ENCODE results near the gene SIGLEC15.
"Not testable (repeated sequence)": the region's sequence is repeated elsewhere in the genome, so short reads cannot be mapped to it uniquely, and the experiment has no call there.

Gene SIGLEC15

DNA sequence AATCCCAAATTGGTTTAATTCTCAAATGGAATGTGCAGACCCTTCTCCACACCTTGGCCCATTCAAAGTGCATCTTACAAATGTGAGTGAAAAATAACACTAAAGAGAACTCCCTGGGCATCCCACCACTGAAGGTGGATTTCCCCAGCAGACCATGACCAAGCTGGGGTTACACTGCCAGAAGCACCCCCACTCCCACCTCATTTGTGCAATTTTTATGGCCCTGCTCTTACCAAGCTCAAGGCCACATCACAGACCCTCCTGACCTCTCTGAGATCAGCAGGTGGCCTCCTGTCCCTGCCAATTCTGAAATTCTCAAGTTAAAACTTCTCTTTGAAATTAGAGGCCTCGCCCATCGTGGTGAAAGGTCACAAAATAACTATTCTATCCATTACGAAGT is 21.6 kb downstream of the SIGLEC15 start:
- DNase-seq: no peak

DNA sequence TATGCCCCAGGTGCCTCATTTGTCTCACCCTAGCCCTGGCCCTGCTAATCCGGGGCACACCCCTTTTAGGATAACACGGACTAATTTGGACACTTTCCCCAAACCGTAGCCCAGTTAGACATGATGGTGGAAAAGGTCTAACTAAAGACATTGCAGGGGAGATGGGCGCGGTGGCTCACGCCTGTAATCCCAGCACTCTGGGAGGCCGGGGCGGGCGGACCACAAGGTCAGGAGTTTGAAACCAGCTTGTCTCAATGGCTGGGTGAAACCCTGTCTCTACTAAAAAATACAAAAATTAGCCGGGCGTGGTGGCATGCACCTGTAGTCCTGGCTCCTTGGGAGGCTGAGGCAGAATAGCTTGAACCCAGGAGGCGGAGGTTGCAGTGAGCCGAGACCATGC is 23.2 kb downstream of the SIGLEC15 start:
- DNase-seq: not testable (repeated sequence)

- DNase-seq: no peak
Measured at GRCh38 chr18:45849529-45849928, 24.1 kb downstream of the SIGLEC15 start.

GRCh38 chr18:45850021-45850420 is 24.5 kb downstream of the SIGLEC15 start:
- DNase-seq: peak in 1 of 2 experiments; percentile 8

- DNase-seq: no peak
Measured at GRCh38 chr18:45851161-45851925, 25.9 kb downstream of the SIGLEC15 start.

DNA sequence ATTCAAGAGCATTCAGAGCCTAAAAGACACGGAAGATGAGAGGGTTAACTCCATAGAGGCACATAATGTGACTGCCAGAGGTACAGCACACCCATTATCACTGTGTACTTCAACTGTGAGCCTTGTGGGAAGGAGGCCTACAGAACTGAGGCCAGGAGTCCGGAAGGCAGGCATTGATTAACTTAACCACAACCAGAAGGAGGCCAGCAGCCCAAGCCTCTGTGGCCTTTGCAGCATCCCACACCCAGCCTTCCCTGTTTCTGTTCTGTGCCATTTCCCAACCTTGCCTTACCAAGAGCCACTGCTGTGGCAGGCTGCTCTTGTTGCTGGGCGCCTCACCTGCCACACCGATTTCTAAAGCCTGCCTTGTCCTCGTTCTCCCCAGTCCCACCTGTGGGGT is 27.2 kb downstream of the SIGLEC15 start:
- no peak for DNase-seq

DNA sequence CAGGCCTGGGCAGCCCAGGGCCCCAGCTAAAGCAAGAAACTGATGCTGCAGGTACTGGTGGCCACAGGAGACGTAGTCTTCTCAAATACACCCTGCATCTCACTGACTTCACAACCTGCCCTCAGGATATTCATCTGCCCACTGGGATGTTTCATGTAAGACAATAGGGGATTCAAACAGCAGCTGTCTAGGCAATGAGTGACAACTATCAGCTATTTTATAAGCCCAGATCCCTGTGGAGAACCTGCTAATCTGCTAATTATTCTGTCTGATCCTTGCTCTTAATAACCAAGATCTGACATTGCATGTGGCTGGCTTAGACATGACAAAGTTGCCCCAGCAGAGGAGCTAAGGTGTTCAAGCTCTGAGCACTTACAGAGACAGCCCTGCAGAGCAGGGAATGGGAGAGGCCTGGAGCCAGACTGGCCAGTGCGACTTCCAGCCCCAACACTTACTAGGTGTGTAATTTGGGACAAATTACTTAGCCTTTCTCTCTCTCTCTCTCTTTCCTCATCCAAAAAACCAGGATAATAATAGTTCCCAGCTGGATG is 28.6 kb downstream of the SIGLEC15 start:
- no peak for DNase-seq

- DNase-seq: no peak
Measured at GRCh38 chr18:45856531-45856930, 31.1 kb downstream of the SIGLEC15 start.

- DNase-seq: no peak
Measured at GRCh38 chr18:45859334-45859733, 33.9 kb downstream of the SIGLEC15 start.

DNA sequence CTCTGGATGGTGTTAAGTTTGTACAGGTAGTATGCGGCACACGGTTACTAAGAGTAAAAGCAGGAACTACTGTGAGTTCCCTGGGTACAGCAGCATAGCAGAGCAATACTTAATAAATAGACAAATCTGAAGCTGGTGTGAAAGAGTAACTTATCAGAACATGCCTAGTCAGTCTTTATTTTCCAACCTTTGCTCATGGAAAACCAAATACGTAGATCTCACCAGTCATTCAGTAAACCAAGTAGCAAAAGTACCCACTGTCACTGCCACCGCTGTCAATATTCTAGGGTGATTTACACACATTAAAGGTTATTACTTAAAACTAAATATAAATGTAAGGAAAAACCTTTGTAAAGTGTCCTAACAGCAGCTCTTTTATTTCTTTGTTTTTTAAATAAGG is 35.0 kb downstream of the SIGLEC15 start:
- DNase-seq: no peak

DNA sequence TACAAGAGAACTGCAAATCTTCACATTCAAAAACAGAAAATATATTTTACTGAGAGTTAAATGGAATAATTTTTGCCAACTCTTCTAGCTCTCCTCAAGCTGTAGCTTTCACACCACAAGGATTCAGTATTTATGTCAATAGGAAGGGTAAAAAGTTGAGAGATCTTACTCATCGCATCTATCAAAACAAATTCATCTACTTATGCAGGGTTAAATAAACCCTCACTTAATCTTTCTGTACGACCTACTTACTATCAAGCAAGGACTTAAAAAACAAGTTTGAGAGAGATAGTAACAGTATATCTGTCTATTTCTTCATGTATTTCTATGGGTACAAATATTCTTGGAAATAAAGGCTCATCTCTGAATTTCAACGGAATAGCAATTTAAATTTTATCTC is 35.5 kb downstream of the SIGLEC15 start:
- no peak for DNase-seq

- no peak for DNase-seq
Measured at GRCh38 chr18:45861926-45862325, 36.5 kb downstream of the SIGLEC15 start.

- DNase-seq: no peak
Measured at GRCh38 chr18:45863469-45863868, 38.0 kb downstream of the SIGLEC15 start.

DNA sequence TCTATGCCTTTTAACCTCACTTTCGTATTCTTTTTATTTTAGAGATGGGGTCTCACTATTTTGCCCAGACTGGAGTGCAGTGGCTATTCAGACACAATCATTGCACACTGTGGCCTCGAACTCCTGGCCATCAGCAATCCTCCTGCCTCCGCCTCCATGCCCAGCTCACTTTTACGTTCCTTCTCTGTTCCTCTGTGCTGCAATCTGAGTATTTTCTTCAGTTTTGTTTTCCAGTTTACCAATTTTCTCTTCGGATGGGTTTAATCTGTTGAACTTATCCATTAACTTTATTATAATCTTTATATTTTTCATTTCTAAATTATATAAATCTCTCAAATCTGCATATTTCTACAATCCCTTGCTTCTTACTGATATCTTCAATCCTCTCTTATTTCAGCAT is 38.6 kb downstream of the SIGLEC15 start:
- no peak for DNase-seq

DNA sequence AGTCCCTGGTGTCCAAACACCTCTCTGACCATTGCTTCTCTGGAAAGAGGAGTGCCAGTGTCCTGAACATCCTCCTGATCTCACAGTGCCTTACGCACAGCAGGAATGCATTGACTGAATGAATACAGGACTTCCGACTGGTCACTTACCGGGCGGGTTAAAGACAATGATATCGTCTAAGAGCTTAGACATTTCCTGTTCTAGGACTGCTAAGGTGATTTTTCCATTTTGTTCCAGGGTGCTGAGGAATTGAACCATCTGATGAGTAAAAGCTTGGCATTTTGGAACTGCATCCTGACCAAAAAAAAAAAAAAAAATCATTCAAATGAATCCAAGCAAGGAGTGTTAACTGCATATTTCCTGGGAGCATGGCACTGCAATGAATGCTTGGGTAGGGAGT is 40.0 kb downstream of the SIGLEC15 start:
- no peak for DNase-seq

DNA sequence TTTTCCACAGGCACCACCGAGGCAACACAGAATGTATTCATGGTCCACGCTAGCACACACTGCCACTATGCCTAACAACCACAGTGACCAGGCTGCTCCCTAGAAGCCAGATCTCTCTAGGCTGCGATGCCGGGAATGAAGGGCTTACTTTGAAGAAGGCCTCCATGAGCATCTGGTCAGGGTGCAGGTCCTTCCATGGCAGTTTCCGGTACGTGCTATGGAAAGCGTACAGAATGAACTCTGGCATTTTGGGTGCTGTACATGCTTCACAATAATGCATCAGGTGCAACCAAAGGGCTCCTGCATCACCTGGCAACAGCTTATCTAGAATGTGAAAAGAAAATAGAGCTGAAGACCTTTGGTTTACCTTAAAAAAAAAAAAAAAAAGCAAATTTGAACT is 44.9 kb downstream of the SIGLEC15 start:
- DNase-seq: no peak

- peak in 1 of 2 experiments; percentile 5 for DNase-seq
Measured at GRCh38 chr18:45871431-45872084, 46.1 kb downstream of the SIGLEC15 start.

DNA sequence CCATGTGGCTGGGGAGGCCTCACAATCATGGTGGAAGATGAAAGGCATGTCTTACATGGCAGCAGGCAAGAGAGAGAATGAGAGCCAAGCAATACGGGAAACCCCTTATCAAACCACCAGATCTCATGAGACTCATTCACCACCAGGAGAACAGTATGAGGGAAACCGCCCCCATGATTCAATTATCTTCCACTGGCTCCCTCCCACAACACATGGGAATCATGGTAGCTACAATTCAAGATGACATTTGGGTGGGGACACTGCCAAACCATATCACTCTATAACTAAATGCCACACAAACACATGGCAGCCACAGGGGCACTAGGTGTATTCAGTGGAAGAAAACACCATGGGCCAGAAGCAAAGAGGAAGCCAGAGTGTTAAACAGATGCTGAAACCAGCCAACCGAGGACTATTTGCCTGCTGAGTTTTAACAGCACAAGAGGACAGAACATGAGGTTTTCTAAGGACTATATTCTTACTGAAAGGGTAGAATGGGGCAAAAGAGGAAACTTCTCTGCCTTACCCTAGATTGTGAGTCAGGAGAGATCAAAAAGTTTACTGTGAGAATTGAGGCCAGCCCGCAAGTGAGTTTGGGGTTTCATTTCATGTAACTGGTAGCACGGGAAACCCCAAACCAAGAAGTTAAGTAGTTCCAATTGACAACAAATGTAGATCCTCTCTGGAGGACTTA is 49.2 kb downstream of the SIGLEC15 start:
- no peak for DNase-seq

DNA sequence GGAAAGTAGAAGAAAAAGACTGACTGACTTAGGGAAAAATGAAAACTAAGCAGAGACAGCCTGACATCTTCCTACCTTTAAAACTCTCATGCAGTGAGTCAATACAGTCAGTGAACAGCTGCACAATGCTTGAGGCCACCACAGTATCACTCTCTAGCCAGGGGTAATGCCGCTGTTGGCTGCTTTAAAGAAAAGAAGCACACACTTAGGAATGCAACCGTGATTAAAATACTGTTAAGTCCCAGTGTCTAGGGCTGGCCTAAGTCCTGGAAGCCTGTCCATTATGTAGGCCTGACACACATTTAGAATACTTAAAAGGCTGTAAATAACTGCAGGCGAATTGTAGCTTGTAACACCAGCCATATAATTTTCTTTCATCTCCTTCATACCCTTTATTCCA is 50.7 kb downstream of the SIGLEC15 start:
- DNase-seq: no peak

GRCh38 chr18:45877403-45877802 is 51.9 kb downstream of the SIGLEC15 start:
- DNase-seq: no peak

- DNase-seq: peak in 1 of 2 experiments; percentile 20
Measured at GRCh38 chr18:45879681-45880655, 54.5 kb downstream of the SIGLEC15 start.

GRCh38 chr18:45880876-45881558 is 55.5 kb downstream of the SIGLEC15 start:
- DNase-seq: no peak

All from SW 1271 (cell line).